Measurements from ENCODE around the gene TECPR2.
A peak's percentile ranks its signal among the peaks of the same experiment; 100 is the strongest.
"Not testable (repeated sequence)": the region's sequence is repeated elsewhere in the genome, so short reads cannot be mapped to it uniquely, and the experiment has no call there.

TECPR2 gene, protein sequence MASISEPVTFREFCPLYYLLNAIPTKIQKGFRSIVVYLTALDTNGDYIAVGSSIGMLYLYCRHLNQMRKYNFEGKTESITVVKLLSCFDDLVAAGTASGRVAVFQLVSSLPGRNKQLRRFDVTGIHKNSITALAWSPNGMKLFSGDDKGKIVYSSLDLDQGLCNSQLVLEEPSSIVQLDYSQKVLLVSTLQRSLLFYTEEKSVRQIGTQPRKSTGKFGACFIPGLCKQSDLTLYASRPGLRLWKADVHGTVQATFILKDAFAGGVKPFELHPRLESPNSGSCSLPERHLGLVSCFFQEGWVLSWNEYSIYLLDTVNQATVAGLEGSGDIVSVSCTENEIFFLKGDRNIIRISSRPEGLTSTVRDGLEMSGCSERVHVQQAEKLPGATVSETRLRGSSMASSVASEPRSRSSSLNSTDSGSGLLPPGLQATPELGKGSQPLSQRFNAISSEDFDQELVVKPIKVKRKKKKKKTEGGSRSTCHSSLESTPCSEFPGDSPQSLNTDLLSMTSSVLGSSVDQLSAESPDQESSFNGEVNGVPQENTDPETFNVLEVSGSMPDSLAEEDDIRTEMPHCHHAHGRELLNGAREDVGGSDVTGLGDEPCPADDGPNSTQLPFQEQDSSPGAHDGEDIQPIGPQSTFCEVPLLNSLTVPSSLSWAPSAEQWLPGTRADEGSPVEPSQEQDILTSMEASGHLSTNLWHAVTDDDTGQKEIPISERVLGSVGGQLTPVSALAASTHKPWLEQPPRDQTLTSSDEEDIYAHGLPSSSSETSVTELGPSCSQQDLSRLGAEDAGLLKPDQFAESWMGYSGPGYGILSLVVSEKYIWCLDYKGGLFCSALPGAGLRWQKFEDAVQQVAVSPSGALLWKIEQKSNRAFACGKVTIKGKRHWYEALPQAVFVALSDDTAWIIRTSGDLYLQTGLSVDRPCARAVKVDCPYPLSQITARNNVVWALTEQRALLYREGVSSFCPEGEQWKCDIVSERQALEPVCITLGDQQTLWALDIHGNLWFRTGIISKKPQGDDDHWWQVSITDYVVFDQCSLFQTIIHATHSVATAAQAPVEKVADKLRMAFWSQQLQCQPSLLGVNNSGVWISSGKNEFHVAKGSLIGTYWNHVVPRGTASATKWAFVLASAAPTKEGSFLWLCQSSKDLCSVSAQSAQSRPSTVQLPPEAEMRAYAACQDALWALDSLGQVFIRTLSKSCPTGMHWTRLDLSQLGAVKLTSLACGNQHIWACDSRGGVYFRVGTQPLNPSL (N-terminal part only)

DNA sequence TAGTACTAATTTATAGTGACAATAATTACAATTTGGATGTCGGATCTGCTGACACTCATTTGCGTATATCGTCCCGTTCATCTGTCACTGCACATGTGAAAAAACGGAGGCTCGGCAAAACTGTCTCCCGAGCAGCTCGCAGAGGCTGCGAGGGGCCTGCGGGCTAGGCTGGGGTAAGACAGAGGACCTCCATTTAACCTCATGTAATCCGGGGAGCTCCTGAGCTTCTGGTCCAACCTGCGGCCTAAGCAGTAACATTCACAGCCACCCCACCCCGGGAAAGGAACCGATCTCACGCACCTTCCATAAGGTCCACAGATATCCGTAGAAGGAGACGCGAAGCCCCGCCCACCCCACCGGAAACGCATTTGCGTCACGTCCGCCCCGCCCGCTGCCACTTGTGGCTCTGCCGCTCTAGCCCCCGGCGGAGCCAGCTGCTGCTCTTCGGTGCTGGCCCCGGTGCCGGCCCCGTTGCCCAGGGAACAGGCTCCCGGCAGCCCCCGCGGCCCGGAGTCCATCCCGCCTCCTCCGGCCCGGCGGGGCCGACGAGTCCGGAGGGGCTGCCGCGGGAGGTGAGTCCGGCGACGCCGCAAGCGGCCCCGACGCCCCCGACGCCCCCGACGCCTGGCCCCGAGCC lies at the start of gene TECPR2, which contains the start of gene CINP:
Gene TECPR2 (plus strand): TSS at position 397 of the 637 bp plus-strand sequence. CDS start 13,781 bp downstream, outside the sequence.
Gene CINP (minus strand): TSS at position 346 of the 637 bp plus-strand sequence. CDS start 39 bp downstream, at position 307.
- peak; percentile 95 for DNase-seq (ENCODE audit: low spot score)

DNA sequence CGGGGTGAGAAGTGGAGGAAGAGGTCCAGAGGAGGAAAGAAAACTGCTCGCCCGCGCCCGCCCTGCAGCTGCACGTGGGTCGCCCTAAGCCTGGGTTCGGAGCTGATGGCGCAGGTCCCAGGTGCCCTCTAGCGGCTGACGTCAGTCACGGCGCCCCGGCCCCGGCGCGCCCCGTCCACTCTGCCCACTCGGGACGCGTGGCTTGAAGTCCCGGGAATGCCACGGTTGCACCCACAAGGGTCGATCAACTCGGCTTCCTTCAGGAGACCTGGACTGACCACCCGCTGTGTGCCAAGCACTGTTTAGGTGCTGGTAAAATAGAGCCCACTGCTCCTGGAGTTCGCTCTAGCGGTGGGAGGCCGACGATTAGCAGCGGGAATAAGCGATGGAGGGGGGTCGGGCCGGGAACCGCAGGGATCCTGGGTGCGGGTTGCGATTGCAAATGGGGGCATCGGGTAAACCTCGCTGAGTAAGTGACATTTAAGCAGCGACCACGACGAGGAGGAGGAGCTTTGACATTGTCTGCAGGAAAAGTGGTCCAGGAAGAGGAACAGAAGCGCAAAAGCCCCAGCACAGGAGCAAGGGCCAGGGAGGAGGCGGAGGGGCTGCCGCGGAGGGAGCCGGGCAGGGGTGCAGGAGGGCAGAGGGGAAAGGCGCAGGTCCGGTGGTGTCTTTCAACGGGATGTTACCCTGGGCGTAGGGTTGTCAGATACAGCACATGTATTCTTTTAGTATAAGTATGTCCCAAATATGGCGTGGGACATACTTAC lies 48.3 kb upstream of the TECPR2 start:
- DNase-seq (ENCODE audit: low spot score) = peak; percentile 81

DNA sequence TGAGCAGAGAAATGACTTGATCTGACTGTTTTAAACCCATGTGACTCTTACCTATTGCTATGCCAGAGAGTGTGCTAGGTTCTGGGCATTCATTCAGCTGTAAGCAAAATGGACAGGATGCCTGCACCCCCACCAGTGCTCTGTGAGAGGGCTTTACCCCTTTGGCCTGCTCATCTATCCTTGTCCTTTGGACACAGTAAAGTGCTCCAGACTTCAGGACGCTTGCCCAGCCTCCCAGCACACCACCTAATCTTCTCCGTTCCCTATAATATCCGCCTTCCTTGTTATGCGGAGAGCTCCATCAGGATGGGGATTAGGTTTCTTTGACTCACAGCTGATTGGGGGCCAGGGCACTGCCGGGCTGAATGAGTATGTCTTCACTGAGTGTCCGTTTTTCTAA lies 47.6 kb upstream of the TECPR2 start:
- DNase-seq (ENCODE audit: low spot score) = no peak

DNA sequence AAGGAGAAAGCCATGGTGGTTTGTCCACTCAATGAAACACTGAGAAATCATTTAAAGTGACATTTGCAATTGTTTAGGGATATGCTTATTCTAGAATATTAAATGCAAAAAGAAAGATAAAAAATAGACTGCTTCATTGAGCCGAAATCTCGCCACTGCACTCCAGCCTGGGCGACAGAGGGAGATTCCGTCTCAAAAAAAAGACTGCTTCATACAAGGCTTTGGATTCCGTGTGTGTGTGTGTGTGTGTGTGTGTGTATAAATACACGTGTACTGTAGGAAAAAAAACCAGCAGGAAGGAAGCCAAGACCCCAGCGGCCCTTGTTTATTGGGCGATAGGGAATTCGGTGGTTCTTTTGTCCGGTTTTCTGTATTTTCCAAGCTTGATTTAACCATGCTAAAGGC lies 46.4 kb upstream of the TECPR2 start:
- no peak for DNase-seq (ENCODE audit: low spot score)

DNA sequence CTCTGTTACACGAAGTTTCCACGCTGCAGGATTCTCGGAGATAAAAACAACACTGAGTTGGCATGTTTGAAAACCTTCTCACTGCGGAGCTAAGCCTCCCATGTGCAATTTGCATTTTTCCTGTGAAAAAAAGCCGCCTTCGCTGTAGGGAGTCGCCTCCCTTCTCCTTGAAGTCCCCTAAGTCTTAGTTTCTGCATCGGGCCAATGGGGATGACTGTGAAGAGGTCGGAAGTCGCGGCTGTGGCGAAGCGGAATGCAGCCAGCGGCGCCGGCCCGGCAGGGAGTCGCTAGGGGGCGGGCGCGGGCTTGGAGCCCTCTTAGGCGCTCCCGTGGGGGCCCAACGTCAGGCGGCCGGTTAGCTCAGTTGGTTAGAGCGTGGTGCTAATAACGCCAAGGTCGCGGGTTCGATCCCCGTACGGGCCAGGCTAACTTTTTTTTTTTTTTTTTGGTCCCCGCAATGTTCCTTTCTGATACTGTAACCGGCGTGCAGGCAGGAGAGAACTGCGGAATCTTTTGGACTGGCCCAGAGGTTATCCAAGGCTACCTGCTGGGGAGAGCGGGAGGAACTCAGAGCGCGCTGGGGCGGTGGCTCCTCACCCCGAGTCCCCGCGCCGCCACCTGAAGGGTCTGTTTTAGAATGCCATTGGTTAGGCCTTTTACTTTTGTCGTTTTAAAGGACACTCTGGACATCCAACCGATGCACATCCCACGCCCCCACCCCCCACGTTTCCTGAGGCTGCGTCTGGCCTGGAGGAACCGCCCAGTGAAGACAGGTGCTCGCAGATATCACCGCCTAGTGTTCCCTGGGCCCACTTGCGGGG lies 45.8 kb upstream of the TECPR2 start:
- peak; percentile 95 for DNase-seq (ENCODE audit: low spot score)

DNA sequence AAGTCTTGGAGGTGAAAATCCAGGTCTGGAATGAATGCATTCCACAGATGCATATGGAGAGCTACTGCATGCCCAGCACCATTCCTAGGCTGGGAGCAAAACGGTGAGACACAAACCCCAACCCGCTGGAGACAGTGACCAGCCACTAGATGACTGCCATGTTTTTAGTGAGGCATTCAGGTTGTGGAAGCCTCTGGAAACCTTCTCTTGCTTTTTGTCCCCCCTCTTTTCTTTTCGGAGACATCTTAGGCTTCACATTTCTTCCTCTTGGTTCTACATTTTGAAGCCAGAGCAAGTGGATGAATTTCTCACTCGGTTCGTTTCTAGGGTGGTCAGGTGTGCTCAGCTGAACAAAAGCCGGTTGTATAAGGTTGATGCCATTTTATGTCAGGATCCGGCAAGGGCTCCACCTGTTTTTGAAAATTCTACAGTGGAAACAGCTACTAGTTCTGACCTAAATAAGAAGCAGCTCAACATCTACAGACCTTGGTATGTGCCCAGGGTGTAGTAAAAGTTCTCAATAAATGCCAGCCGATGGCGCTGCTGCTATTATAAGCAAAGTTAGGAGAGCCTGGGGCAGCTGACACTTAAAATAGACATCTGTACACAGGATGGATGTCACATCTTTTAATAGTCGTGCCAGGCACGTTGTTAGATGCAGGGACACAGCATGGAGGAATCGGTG lies 45.0 kb upstream of the TECPR2 start:
- DNase-seq (ENCODE audit: low spot score) = peak; percentile 32

DNA sequence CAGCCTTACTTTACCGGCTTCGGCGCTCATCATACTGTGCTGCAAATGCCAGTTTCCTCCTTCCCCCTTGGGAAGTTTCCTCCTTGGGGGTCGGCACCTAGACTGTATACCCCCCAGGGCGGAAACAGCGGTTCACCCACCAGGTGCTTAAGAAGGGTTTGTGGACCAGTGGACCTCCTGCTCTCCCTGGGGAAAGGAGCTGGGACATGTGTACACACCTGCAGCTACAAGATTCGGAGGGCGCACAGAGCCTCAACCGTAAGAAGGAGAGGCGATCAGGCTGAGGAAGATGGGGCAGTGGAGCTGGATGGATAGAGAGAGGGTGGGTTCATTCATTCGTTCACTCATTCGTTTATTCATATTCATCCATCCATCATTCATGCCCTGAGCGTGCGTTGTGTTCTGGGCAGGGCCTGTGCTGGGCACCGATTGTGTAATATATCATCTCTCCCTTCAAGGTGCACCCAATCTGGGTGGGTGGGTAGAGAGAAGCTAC lies 43.9 kb upstream of the TECPR2 start:
- DNase-seq (ENCODE audit: low spot score) = no peak

DNA sequence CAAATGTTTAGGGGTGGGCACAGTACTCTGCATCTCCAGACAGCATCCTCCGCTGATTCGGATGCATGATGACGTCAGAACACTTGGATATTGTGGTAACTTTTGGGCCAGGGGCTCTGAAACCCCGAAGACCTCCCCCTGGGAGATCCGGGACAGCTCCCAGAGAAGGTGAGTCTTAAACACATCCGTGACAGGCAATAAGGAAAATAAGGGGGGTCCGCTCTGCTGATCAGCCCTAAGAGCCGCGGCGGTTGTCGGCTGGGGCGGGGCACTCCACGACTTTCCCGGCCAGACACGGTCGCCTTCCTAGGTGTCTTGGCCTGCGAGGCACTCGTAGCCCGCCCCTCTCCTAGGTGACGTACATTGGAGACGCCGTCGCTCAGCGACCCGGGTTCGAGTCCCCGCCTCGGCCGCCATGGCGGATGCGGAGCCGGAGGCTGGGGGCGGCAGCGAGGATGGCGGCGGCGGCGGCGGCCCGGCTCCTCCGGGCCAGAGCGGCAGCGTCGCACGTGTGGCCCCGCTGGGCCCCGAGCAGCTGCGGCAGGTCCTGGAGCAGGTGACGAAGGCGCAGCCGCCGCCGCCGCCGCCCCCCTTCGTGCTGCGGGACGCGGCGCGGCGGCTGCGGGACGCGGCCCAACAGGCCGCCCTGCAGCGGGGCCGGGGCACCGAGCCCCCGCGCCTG lies 43.2 kb upstream of the TECPR2 start, which contains the start of gene ZNF839:
Gene ZNF839 (plus strand): TSS at position 396 of the 682 bp plus-strand sequence. CDS start 20 bp downstream, at position 416.
- peak; percentile 95 for DNase-seq (ENCODE audit: low spot score)

DNA sequence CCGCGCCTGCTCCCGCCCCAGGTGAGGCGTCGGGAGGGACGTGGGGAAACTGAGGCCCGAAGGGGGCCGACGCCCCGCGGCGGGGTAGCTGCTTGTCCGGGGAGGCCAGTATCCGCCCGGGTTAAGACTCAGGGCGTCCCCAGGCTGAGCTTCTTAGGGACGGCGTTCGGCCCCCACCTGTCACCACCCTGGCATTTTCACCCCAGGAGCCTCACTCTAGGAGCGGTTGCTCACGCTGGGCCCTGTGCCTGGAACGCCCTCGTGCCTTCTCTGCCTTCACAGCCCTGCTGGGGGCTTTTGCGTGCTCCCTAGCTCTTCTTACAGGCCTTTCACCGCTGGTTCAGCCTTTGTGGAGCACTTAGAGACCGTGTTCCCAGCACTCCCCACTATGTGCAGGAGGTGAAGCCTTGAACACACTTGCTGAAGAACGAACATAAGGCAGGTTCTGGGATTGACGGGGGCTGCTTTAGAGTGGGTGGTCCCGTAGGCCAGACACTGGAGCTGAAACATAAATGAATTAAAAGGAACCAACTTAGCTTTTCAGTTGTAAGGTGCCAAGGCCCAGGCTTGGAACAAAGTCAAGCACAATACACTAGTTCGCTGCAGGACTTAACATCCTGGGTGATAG lies 42.6 kb upstream of the TECPR2 start:
- peak; percentile 50 for DNase-seq (ENCODE audit: low spot score)

DNA sequence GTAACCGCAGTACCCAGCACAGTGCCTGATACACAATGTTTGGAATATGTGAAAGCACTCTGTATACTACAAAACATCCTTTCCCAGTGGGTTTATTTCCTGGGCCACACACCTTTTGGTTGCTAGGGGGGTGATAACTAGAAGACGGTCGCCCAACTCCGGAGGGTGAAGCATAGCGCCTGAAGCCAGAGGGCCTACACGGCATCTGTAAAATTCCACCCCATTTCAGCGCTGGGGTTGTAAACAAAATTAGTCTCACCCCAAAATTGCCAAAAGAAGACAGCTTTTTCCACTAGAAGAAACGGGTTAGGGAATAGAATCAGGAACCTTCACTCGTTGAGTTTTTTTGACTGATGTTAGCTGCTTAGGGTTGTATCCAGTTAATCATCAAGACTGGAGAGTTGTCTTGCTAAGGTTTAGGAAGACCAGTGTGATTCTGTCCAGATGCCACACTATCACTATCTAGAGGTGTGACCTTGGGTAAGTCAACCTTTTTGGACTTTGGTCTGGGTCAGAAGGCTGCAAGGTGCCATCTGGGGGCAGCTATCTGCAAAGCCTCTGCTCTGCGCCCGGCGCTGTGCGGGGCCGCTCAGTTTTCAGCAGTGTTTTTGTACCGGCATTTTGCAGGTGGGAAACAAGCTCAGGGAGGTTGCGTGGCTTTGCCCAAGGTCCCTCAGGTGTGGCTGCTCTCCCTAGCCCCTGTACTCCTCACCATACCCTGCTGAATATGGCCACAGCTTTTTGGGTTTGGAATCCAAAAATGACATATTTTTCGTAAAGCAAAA lies 41.9 kb upstream of the TECPR2 start:
- DNase-seq (ENCODE audit: low spot score) = no peak

DNA sequence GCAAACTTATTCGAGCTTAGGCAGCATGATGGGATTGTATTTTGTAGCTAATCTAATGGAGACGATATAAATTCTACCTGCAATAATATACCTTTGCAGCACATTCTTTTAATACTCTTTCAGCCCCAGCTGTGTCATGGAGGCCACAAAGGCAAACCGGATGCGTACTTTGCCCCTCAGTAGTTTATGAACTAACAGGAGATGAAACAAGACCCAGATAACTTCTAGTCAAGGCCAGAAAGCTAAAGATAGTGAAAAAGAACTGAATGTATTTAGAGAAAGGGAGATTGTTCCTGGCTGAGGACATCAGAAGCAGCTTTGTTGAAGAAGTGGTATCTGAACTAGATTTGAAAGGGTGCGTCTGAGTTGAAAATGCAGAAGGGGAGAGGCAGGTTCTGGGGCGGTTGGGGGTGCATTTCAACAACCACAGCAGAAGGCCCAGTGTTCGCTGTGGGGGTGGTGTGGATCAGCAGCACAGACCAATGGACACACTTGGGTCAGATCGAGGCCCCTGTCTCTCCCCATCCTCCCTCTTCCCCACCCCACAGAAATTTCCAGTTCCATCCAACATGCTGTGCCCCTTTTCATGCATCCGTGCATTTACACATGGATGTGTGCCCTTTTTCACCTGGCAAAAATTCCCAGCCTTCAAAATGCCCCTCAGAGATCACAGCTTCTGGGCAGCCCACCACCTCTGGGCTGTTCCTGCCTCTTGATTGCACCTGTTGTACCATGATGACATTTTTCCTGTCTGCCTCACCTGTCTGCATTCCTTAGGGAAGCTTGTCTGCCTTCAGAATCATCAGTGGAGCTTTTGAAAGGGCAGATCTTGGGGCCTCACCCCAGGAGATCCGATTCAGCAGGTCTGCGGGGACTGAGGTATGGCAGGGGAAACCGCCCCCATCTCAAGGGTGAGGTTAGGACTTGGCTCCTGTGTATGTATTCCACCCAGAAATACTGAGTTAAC lies 41.0 kb upstream of the TECPR2 start:
- DNase-seq (ENCODE audit: low spot score) = no peak

DNA sequence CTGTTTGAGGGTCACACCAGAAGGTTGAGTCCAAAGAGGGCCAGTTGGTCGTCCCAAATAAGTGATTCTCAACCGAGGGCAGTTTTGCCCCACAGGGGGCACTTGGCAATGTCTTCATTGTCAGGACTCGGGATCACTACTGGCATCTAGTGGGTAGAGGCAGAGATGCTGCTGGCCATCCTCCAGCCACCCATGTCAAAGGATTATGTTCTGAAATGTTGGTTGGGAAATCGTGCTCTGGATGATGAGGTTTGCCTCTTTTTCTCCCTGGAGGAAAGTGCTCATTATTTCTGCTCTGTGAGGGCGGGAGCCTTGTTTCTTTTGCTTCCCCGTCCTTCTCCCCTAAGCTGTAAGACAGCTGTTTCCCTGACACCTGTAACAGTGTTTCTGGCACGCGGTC lies 39.6 kb upstream of the TECPR2 start:
- DNase-seq (ENCODE audit: low spot score) = peak; percentile 31

DNA sequence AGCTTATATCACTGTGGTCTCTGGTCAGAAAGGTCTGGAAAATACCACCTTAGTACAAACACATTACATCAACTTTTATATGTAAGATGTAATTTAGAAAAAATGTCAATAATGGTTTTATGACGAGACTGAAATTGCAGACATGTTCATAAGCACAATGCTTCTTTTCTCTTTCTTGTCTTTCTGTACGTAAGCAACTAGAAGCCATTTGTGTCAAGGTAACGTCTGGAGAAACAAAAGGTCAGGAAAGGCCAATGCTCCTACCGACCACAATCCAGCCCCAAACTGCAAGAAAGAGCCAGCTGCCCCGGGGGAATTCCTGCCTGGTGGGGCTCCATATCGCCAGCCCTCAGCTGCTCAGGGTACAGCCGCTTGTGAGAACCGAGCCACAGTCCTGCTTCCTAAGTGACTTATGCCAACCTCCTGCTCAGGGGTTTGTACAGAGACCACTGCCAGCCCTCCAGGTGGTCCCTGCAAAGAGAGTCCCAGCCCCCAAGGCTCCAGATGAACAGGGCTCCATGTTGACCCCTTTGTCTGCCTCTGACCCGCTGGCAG lies 36.9 kb upstream of the TECPR2 start:
- no peak for DNase-seq (ENCODE audit: low spot score)

DNA sequence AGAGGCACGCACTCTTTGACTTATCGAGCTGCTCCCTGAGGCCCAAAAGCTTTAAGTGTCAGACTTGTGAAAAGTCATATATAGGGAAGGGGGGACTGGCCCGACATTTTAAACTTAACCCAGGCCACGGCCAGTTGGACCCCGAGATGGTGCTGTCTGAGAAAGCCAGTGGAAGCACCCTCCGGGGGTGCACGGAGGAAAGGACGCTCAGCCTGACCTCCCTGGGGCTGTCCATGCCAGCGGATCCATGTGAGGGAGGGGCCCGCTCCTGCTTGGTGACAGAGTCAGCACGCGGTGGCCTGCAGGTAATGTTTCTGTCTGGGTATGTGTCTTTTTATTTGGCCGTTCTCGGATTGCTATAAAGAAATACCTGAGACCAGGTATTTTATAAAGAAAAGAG lies 36.2 kb upstream of the TECPR2 start:
- DNase-seq (ENCODE audit: low spot score) = no peak

DNA sequence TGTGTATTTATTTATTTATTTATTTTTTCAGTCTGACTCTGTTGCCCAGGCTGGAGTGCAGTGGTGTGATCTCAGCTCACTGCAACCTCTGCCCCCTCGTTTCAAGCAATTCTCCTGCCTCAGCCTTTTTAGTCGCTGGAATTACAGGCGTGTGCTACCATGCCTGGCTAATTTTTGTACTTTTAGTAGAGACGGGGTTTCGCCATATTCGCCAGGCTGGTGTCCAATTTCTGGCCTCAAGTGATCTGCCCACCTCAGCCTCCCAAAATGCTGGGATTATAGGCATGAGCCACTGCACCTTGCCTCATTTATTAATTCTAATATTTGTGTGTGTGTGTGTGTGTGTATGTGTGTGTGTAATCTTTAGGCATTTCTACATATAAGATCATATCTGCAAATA lies 33.4 kb upstream of the TECPR2 start:
- DNase-seq (ENCODE audit: low spot score) = not testable (repeated sequence)

DNA sequence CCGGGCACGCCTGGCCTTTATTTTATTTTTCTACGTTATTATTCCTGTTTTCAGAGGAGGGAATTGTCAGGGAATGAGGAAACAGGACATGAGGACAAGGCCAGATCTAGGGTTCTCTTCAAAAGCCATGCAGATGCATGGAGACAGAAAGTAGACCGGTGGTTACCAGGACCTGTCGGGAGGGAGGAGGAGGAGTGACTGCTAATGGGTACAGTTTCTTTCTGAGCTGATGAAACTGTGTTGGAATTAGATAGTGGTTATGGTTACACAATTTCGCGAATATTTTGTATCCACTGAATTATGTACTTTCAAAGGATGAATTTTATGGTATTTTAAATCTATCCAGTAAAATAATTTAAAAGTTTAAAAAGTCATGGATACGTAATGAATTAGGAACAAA lies 31.9 kb upstream of the TECPR2 start:
- DNase-seq (ENCODE audit: low spot score) = no peak

All from CD4-positive, alpha-beta T cell treated with Interleukin-2 at 100 ng/mL for 4 hours (primary cell).